ENCODE results near the gene PRKACG.
A peak's percentile ranks its signal among the peaks of the same experiment; 100 is the strongest.

The PRKACG gene

GRCh38 chr9:68983522-68984424 is 30.1 kb downstream of the PRKACG start:
- peak overlapping the region; percentile 69 for H3K27ac Mint-ChIP-seq
- H3K4me3 Mint-ChIP-seq, result no peak overlapping the region
- no peaks in the 10 kb centered on the region for H3K27me3 Mint-ChIP-seq (ENCODE audit: low read depth)
- H3K36me3 Mint-ChIP-seq (ENCODE audit: low read depth), result peaks cover 2% of the 10 kb centered on the region
- H3K9me3 Mint-ChIP-seq, result no peaks in the 10 kb centered on the region
- H3K4me1 Mint-ChIP-seq (ENCODE audit: low read depth), result peaks cover 60% of the 10 kb centered on the region
- no peak for DNase-seq (ENCODE audit: low spot score)

GRCh38 chr9:68983008-68983411 is 30.9 kb downstream of the PRKACG start:
- Mint-ChIP-seq H3K9me3 (no peaks in the 10 kb centered on the region), H3K27me3 (ENCODE audit: low read depth) (no peaks in the 10 kb centered on the region), H3K27ac (peak overlapping the region; percentile 69), H3K36me3 (ENCODE audit: low read depth) (peaks cover 2% of the 10 kb centered on the region), H3K4me3 (peak overlapping the region; percentile 21), H3K4me1 (ENCODE audit: low read depth) (peaks cover 67% of the 10 kb centered on the region)
- no peak for DNase-seq (ENCODE audit: low spot score)

GRCh38 chr9:68981789-68982188 is 32.1 kb downstream of the PRKACG start:
- peak overlapping the region; percentile 86 for H3K27ac Mint-ChIP-seq
- peak overlapping the region; percentile 56 for H3K4me3 Mint-ChIP-seq
- H3K4me1 Mint-ChIP-seq (ENCODE audit: low read depth), result peaks cover 68% of the 10 kb centered on the region
- H3K9me3 Mint-ChIP-seq, result peaks cover under 1% of the 10 kb centered on the region
- H3K27me3 Mint-ChIP-seq (ENCODE audit: low read depth), result no peaks in the 10 kb centered on the region
- no peak for DNase-seq (ENCODE audit: low spot score)
- peaks cover 3% of the 10 kb centered on the region for H3K36me3 Mint-ChIP-seq (ENCODE audit: low read depth)

GRCh38 chr9:68980341-68980914 is 33.5 kb downstream of the PRKACG start:
- H3K4me3 Mint-ChIP-seq, result no peak overlapping the region
- peaks cover 9% of the 10 kb centered on the region for H3K36me3 Mint-ChIP-seq (ENCODE audit: low read depth)
- no peaks in the 10 kb centered on the region for H3K27me3 Mint-ChIP-seq (ENCODE audit: low read depth)
- peaks cover 6% of the 10 kb centered on the region for H3K9me3 Mint-ChIP-seq
- peaks cover 71% of the 10 kb centered on the region for H3K4me1 Mint-ChIP-seq (ENCODE audit: low read depth)
- no peak for DNase-seq (ENCODE audit: low spot score)
- H3K27ac Mint-ChIP-seq, result peak overlapping the region; percentile 83

- peaks cover 9% of the 10 kb centered on the region for H3K36me3 Mint-ChIP-seq (ENCODE audit: low read depth)
- DNase-seq (ENCODE audit: low spot score), result peak; percentile 60
- H3K4me1 Mint-ChIP-seq (ENCODE audit: low read depth), result peaks cover 71% of the 10 kb centered on the region
- peak overlapping the region; percentile 94 for H3K27ac Mint-ChIP-seq
- H3K4me3 Mint-ChIP-seq, result peak overlapping the region; percentile 73
- H3K9me3 Mint-ChIP-seq, result peaks cover 6% of the 10 kb centered on the region
- no peaks in the 10 kb centered on the region for H3K27me3 Mint-ChIP-seq (ENCODE audit: low read depth)
Observed at GRCh38 chr9:68979538-68980314, 34.2 kb downstream of the PRKACG start.

GRCh38 chr9:68978501-68978900 is 35.4 kb downstream of the PRKACG start:
- DNase-seq (ENCODE audit: low spot score), result no peak
- H3K4me3 Mint-ChIP-seq, result no peak overlapping the region
- H3K9me3 Mint-ChIP-seq, result peaks cover 6% of the 10 kb centered on the region
- no peaks in the 10 kb centered on the region for H3K27me3 Mint-ChIP-seq (ENCODE audit: low read depth)
- H3K4me1 Mint-ChIP-seq (ENCODE audit: low read depth), result peaks cover 74% of the 10 kb centered on the region
- H3K27ac Mint-ChIP-seq, result no peak overlapping the region
- H3K36me3 Mint-ChIP-seq (ENCODE audit: low read depth), result peaks cover 9% of the 10 kb centered on the region

- H3K4me1 Mint-ChIP-seq (ENCODE audit: low read depth), result peaks cover 74% of the 10 kb centered on the region
- peak overlapping the region; percentile 22 for H3K27ac Mint-ChIP-seq
- peaks cover 6% of the 10 kb centered on the region for H3K9me3 Mint-ChIP-seq
- H3K27me3 Mint-ChIP-seq (ENCODE audit: low read depth), result no peaks in the 10 kb centered on the region
- DNase-seq (ENCODE audit: low spot score), result no peak
- no peak overlapping the region for H3K4me3 Mint-ChIP-seq
- peaks cover 7% of the 10 kb centered on the region for H3K36me3 Mint-ChIP-seq (ENCODE audit: low read depth)
Observed at GRCh38 chr9:68978066-68978465, 35.8 kb downstream of the PRKACG start.

GRCh38 chr9:68975365-68976043 is 38.4 kb downstream of the PRKACG start:
- peaks cover 18% of the 10 kb centered on the region for H3K9me3 Mint-ChIP-seq
- no peaks in the 10 kb centered on the region for H3K27me3 Mint-ChIP-seq (ENCODE audit: low read depth)
- H3K36me3 Mint-ChIP-seq (ENCODE audit: low read depth), result peaks cover 17% of the 10 kb centered on the region
- H3K4me1 Mint-ChIP-seq (ENCODE audit: low read depth), result peaks cover 63% of the 10 kb centered on the region
- DNase-seq (ENCODE audit: low spot score), result no peak
- peak overlapping the region; percentile 82 for H3K27ac Mint-ChIP-seq
- H3K4me3 Mint-ChIP-seq, result peak overlapping the region; percentile 54

- H3K4me1 Mint-ChIP-seq (ENCODE audit: low read depth), result peaks cover 58% of the 10 kb centered on the region
- DNase-seq (ENCODE audit: low spot score), result no peak
- H3K9me3 Mint-ChIP-seq, result peaks cover 18% of the 10 kb centered on the region
- H3K27ac Mint-ChIP-seq, result peak overlapping the region; percentile 82
- no peaks in the 10 kb centered on the region for H3K27me3 Mint-ChIP-seq (ENCODE audit: low read depth)
- H3K4me3 Mint-ChIP-seq, result peak overlapping the region; percentile 54
- peaks cover 17% of the 10 kb centered on the region for H3K36me3 Mint-ChIP-seq (ENCODE audit: low read depth)
Observed at GRCh38 chr9:68974901-68975300, 39.0 kb downstream of the PRKACG start.

GRCh38 chr9:68974431-68974830 is 39.5 kb downstream of the PRKACG start:
- peak; percentile 71 for DNase-seq (ENCODE audit: low spot score)
- H3K27ac Mint-ChIP-seq, result peak overlapping the region; percentile 82
- H3K27me3 Mint-ChIP-seq (ENCODE audit: low read depth), result no peaks in the 10 kb centered on the region
- peak overlapping the region; percentile 54 for H3K4me3 Mint-ChIP-seq
- H3K36me3 Mint-ChIP-seq (ENCODE audit: low read depth), result peaks cover 17% of the 10 kb centered on the region
- H3K9me3 Mint-ChIP-seq, result peaks cover 18% of the 10 kb centered on the region
- H3K4me1 Mint-ChIP-seq (ENCODE audit: low read depth), result peaks cover 53% of the 10 kb centered on the region

GRCh38 chr9:68973619-68974018 is 40.3 kb downstream of the PRKACG start:
- Mint-ChIP-seq H3K27me3 (ENCODE audit: low read depth) (no peaks in the 10 kb centered on the region), H3K4me1 (ENCODE audit: low read depth) (peaks cover 45% of the 10 kb centered on the region), H3K27ac (peak overlapping the region; percentile 82), H3K4me3 (peak overlapping the region; percentile 54), H3K36me3 (ENCODE audit: low read depth) (peaks cover 17% of the 10 kb centered on the region), H3K9me3 (peaks cover 18% of the 10 kb centered on the region)
- no peak for DNase-seq (ENCODE audit: low spot score)

- peaks cover 10% of the 10 kb centered on the region for H3K36me3 Mint-ChIP-seq (ENCODE audit: low read depth)
- peaks cover 12% of the 10 kb centered on the region for H3K9me3 Mint-ChIP-seq
- no peak overlapping the region for H3K4me3 Mint-ChIP-seq
- H3K4me1 Mint-ChIP-seq (ENCODE audit: low read depth), result peaks cover 32% of the 10 kb centered on the region
- DNase-seq (ENCODE audit: low spot score), result no peak
- no peaks in the 10 kb centered on the region for H3K27me3 Mint-ChIP-seq (ENCODE audit: low read depth)
- H3K27ac Mint-ChIP-seq, result no peak overlapping the region
Observed at GRCh38 chr9:68970151-68970550, 43.8 kb downstream of the PRKACG start.

- Mint-ChIP-seq H3K36me3 (ENCODE audit: low read depth) (peaks cover 10% of the 10 kb centered on the region), H3K4me3 (no peak overlapping the region), H3K27me3 (ENCODE audit: low read depth) (no peaks in the 10 kb centered on the region), H3K4me1 (ENCODE audit: low read depth) (peaks cover 28% of the 10 kb centered on the region), H3K9me3 (peaks cover 12% of the 10 kb centered on the region), H3K27ac (no peak overlapping the region)
- no peak for DNase-seq (ENCODE audit: low spot score)
Observed at GRCh38 chr9:68969538-68969937, 44.4 kb downstream of the PRKACG start.
